NCI-H524 treated with DMSO at 0.1 percent for 48 hours (cell line): ENCODE data around the gene GRIK3.

ENCODE experiments used
- DNase-seq: peaks from one replicate; lab custom pipeline; 2025; lab: John Stamatoyannopoulos, UW

GRIK3 gene

GRCh38 chr1:37043101-37043500 is 8.8 kb upstream of the GRIK3 start:
- DNase-seq: no peak

GRCh38 chr1:37042506-37042905 is 8.2 kb upstream of the GRIK3 start:
- no peak for DNase-seq

- DNase-seq: no peak
Observed at GRCh38 chr1:37041483-37041882, 7.2 kb upstream of the GRIK3 start.

GRCh38 chr1:37040773-37041172 is 6.5 kb upstream of the GRIK3 start:
- DNase-seq: no peak

GRCh38 chr1:37040261-37040660 is 5.9 kb upstream of the GRIK3 start:
- no peak for DNase-seq

GRCh38 chr1:37038227-37039093 is 4.1 kb upstream of the GRIK3 start:
- peak; percentile 58 for DNase-seq

- no peak for DNase-seq
Observed at GRCh38 chr1:37037690-37038089, 3.4 kb upstream of the GRIK3 start.

- no peak for DNase-seq
Observed at GRCh38 chr1:37036667-37037053, 2.3 kb upstream of the GRIK3 start.

GRCh38 chr1:37035796-37036666 is 1.7 kb upstream of the GRIK3 start:
- peak; percentile 73 for DNase-seq

- DNase-seq: no peak
Observed at GRCh38 chr1:37035014-37035691, 838 bp upstream of the GRIK3 start.

GRCh38 chr1:37033355-37034101 is 787 bp downstream of the GRIK3 start:
- DNase-seq: no peak

GRCh38 chr1:37032660-37033354 is 1.5 kb downstream of the GRIK3 start:
- no peak for DNase-seq

- DNase-seq: no peak
Observed at GRCh38 chr1:37031871-37032270, 2.4 kb downstream of the GRIK3 start.

GRCh38 chr1:37031429-37031828 is 2.9 kb downstream of the GRIK3 start:
- no peak for DNase-seq

GRCh38 chr1:37028981-37029617 is 5.2 kb downstream of the GRIK3 start:
- DNase-seq: no peak

GRCh38 chr1:37021502-37021901 is 12.8 kb downstream of the GRIK3 start:
- DNase-seq: no peak

GRCh38 chr1:37020653-37021277 is 13.6 kb downstream of the GRIK3 start:
- DNase-seq: no peak

GRCh38 chr1:37018510-37018909 is 15.8 kb downstream of the GRIK3 start:
- DNase-seq: no peak

GRCh38 chr1:37017720-37018119 is 16.6 kb downstream of the GRIK3 start:
- no peak for DNase-seq

- DNase-seq: no peak
Observed at GRCh38 chr1:37016121-37016520, 18.2 kb downstream of the GRIK3 start.
